HepG2 (cell line): ENCODE data around the gene TRMT1. TPM values are rescaled to one million over a fixed set of nuclear protein-coding genes. Genes with fewer than 3 reads are reported as not detected.

Experiments
- ARNT2 ChIP-seq: sonication (generic); formaldehyde crosslinking; IDR thresholded peaks from 2 replicates; pipeline ENCODE4 v1.8.0; 2022; ENCODE audit warnings: mild to moderate bottlenecking, low read depth, missing genetic modification reagents, moderate library complexity
- DR1 ChIP-seq: sonication (generic); formaldehyde crosslinking; IDR thresholded peaks from 2 replicates; pipeline ENCODE4 v1.8.0; 2021; ENCODE audit warnings: mild to moderate bottlenecking, missing genetic modification reagents, inconsistent platforms
- FOXC1 ChIP-seq: sonication (generic); formaldehyde crosslinking; IDR thresholded peaks from 2 replicates; pipeline ENCODE4 v1.8.0; 2022; ENCODE audit warnings: mild to moderate bottlenecking, missing genetic modification reagents, borderline replicate concordance
- HNRNPLL ChIP-seq: fragments of 200-400 bp; formaldehyde crosslinking; IDR thresholded peaks from 2 replicates; pipeline ENCODE4 v1.6.1; 2017; ENCODE audit warnings: mild to moderate bottlenecking, low read depth, low read length; ENCODE audit not compliant: poor library complexity, severe bottlenecking
- HOXA5 ChIP-seq: sonication (generic); formaldehyde crosslinking; IDR thresholded peaks from 2 replicates; pipeline ENCODE4 v1.4.0; 2020; ENCODE audit warnings: missing genetic modification reagents
- IRF2 ChIP-seq: IDR thresholded peaks from 2 replicates; pipeline ENCODE4 v1.6.1; 2018; ENCODE audit warnings: missing genetic modification reagents, missing compliant biosample characterization
- POLR2AphosphoS2 ChIP-seq: IDR thresholded peaks from 2 replicates; pipeline ENCODE4 v1.6.1; 2011; ENCODE audit warnings: low read depth, low read length, improper control_type of control experiment
- RBM22 ChIP-seq: fragments of 200-400 bp; formaldehyde crosslinking; optimal IDR thresholded peaks from 2 replicates; pipeline ENCODE3; 2017; ENCODE audit warnings: mild to moderate bottlenecking, low read length, moderate library complexity
- RFX3 ChIP-seq: IDR thresholded peaks from 2 replicates; pipeline ENCODE4 v1.6.1; 2016; ENCODE audit warnings: missing biosample characterization, missing genetic modification reagents
- ZFY ChIP-seq: sonication (generic); formaldehyde crosslinking; IDR thresholded peaks from 2 replicates; pipeline ENCODE4 v1.4.0; 2020; ENCODE audit warnings: missing genetic modification reagents
- ZNF142 ChIP-seq: sonication (generic); formaldehyde crosslinking; IDR thresholded peaks from 2 replicates; pipeline ENCODE4 v1.4.0; 2020; ENCODE audit warnings: missing genetic modification reagents
- ZNF235 ChIP-seq: sonication (generic); formaldehyde crosslinking; IDR thresholded peaks from 2 replicates; pipeline ENCODE4 v1.8.1; 2023; ENCODE audit warnings: mild to moderate bottlenecking, missing genetic modification reagents, borderline replicate concordance
- ZNF33B ChIP-seq: sonication (generic); formaldehyde crosslinking; IDR thresholded peaks from 2 replicates; pipeline ENCODE4 v1.5.1; 2020; ENCODE audit warnings: mild to moderate bottlenecking, missing genetic modification reagents
- ZNF501 ChIP-seq: sonication (generic); formaldehyde crosslinking; IDR thresholded peaks from 2 replicates; pipeline ENCODE4 v1.5.1; 2020; ENCODE audit warnings: mild to moderate bottlenecking, moderate library complexity, missing genetic modification reagents
- ZNF703 ChIP-seq: sonication (generic); formaldehyde crosslinking; IDR thresholded peaks from 2 replicates; pipeline ENCODE4 v1.5.1; 2020; ENCODE audit warnings: missing genetic modification reagents, mild to moderate bottlenecking, moderate library complexity, borderline replicate concordance
- ZNF709 ChIP-seq: sonication (generic); formaldehyde crosslinking; IDR thresholded peaks from 2 replicates; pipeline ENCODE4 v1.5.0; 2020; ENCODE audit warnings: mild to moderate bottlenecking, missing genetic modification reagents
- ZNF839 ChIP-seq: sonication (generic); formaldehyde crosslinking; IDR thresholded peaks from 2 replicates; pipeline ENCODE4 v1.4.0; 2020; ENCODE audit warnings: missing genetic modification reagents, mild to moderate bottlenecking, borderline replicate concordance
- ZNF879 ChIP-seq: sonication (generic); formaldehyde crosslinking; IDR thresholded peaks from 2 replicates; pipeline ENCODE4 v1.8.1; 2023; ENCODE audit warnings: missing genetic modification reagents
- polyA plus RNA-seq, 8 experiments: library from polyadenylated mRNA; depleted of rRNA in 3 of 8; stranded (reverse) in 7 of 8; unstranded in 1 of 8; fragments of >200 nt; fragmentation: Illumina TruSeq in 4 of 8; extraction: Trizol in 4 of 8; gene quantifications; 2 replicates each; pipeline versions ENCODE4 v1.2.1 to v1.2.3, GENCODE V29; 2011 to 2016; ENCODE audit warnings: low read depth in 4 of 8, missing spikeins in 1 of 8, mixed read lengths in 1 of 8; ENCODE audit not compliant: insufficient read depth in 1 of 8
- total RNA-seq, 5 experiments: library from RNA; depleted of rRNA; stranded (reverse); fragments of >200 nt; fragmentation: Illumina TruSeq; extraction: Trizol; gene quantifications; 2 replicates each; pipeline ENCODE4 v1.2.3, GENCODE V29; 2016; ENCODE audit warnings: low read depth in 1 of 5
- TF ChIP-seq, protein P1 (sequence below): sonication (generic); formaldehyde crosslinking; IDR thresholded peaks from 2 replicates; pipeline ENCODE4 v1.5.0; 2020; ENCODE audit warnings: mild to moderate bottlenecking, missing genetic modification reagents
- TF ChIP-seq, protein P2 (sequence below): sonication (generic); formaldehyde crosslinking; IDR thresholded peaks from 2 replicates; pipeline ENCODE4 v1.4.0; 2020; ENCODE audit warnings: missing genetic modification reagents, borderline replicate concordance

The TRMT1 gene
- total and polyA plus RNA-seq, 2 of the 13 experiments (the other 11 are each of a cell fraction or from before 2014, with no cell fraction given) = 35.5 to 44.1 TPM

DNA sequence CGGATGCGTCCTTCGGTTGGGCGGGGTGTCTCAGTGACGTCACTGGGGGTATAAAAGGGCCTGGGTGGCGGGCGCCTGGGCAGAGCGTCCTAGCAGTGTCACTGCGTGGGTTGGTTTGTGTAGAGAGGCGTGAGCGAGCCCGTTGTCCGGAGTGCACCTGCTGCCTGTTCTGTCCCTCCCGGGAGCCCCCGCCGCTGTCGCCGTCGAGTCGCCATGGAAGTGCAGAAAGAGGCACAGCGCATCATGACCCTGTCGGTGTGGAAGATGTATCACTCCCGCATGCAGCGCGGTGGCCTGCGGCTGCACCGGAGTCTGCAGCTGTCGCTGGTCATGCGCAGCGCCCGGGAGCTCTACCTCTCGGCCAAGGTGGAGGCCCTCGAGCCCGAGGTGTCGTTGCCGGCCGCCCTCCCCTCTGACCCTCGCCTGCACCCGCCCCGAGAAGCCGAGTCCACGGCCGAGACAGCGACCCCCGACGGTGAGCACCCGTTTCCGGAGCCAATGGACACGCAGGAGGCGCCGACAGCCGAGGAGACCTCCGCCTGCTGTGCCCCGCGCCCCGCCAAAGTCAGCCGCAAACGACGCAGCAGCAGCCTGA lies 36.5 kb upstream of the TRMT1 start (continued):
- TF ChIP-seq ZNF142 (peak; percentile 67; the same call in 1 of the 2 replicates), ZNF709 (CRISPR knock-in tag) (no peak; the same call in 1 of the 2 replicates), RBM22 (peak; percentile 41), FOXC1 (CRISPR knock-in tag) (no peak), HOXA5 (CRISPR knock-in tag) (peak; percentile 85), ZNF703 (CRISPR knock-in tag) (no peak), POLR2AphosphoS2 (peak; percentile 97; the same call in 1 of the 2 replicates), ZNF839 (no peak), HNRNPLL (peak; percentile 98), ZNF33B (CRISPR knock-in tag) (no peak), ZNF879 (CRISPR knock-in tag) (no peak), IRF2 (CRISPR knock-in tag) (peak; percentile 69), ZNF235 (CRISPR knock-in tag) (no peak), DR1 (CRISPR knock-in tag) (peak; percentile 85), ZFY (CRISPR knock-in tag) (peak; percentile 27; the same call in 1 of the 2 replicates), ZNF501 (no peak), ARNT2 (peak; percentile 34; the same call in 1 of the 2 replicates), RFX3 (no peak)
- TF ChIP-seq, protein P1, sequence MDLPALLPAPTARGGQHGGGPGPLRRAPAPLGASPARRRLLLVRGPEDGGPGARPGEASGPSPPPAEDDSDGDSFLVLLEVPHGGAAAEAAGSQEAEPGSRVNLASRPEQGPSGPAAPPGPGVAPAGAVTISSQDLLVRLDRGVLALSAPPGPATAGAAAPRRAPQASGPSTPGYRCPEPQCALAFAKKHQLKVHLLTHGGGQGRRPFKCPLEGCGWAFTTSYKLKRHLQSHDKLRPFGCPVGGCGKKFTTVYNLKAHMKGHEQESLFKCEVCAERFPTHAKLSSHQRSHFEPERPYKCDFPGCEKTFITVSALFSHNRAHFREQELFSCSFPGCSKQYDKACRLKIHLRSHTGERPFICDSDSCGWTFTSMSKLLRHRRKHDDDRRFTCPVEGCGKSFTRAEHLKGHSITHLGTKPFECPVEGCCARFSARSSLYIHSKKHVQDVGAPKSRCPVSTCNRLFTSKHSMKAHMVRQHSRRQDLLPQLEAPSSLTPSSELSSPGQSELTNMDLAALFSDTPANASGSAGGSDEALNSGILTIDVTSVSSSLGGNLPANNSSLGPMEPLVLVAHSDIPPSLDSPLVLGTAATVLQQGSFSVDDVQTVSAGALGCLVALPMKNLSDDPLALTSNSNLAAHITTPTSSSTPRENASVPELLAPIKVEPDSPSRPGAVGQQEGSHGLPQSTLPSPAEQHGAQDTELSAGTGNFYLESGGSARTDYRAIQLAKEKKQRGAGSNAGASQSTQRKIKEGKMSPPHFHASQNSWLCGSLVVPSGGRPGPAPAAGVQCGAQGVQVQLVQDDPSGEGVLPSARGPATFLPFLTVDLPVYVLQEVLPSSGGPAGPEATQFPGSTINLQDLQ (CRISPR knock-in tag) = no peak
- TF ChIP-seq, protein P2, sequence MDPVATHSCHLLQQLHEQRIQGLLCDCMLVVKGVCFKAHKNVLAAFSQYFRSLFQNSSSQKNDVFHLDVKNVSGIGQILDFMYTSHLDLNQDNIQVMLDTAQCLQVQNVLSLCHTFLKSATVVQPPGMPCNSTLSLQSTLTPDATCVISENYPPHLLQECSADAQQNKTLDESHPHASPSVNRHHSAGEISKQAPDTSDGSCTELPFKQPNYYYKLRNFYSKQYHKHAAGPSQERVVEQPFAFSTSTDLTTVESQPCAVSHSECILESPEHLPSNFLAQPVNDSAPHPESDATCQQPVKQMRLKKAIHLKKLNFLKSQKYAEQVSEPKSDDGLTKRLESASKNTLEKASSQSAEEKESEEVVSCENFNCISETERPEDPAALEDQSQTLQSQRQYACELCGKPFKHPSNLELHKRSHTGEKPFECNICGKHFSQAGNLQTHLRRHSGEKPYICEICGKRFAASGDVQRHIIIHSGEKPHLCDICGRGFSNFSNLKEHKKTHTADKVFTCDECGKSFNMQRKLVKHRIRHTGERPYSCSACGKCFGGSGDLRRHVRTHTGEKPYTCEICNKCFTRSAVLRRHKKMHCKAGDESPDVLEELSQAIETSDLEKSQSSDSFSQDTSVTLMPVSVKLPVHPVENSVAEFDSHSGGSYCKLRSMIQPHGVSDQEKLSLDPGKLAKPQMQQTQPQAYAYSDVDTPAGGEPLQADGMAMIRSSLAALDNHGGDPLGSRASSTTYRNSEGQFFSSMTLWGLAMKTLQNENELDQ (CRISPR knock-in tag) = no peak; the same call in 1 of the 2 replicates
